ENCODE results near the gene RIN3. TPM values are rescaled to one million over a fixed set of nuclear protein-coding genes. Genes with fewer than 3 reads are reported as not detected.
"Not testable (repeated sequence)": the region's sequence is repeated elsewhere in the genome, so short reads cannot be mapped to it uniquely, and the experiment has no call there.

RIN3 gene
- total RNA-seq, 6 experiments from 2014 or later: 10.7 to 20.4 (median 18.9) TPM

DNA sequence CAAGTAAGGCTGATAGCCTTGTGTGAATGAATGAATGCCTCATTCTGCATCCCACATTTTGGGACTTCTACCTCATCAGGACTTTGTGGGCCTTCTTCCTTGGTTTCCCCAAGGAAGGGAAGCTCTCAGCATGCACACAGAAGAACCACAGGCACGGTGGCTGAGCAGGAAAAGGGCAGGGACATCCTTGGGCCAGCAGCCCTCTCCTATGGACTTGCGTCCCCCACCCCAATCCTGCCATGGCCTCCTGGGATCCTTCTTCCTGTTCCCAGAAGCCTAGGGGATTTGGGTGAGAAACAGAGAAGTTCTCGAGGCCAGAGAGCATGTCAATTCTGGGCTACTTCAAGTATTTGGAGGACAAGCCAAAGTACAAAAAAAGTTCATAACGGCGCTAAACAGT, 165.2 kb downstream of the RIN3 start:
- DNase-seq (peak in 1 of 3 donors; percentile 7), ATAC-seq (no peak)
- Histone ChIP-seq H3K27me3 (no peaks in the 10 kb centered on the region), H3K4me3 (no peak overlapping the region), H3K27ac (no peak overlapping the region), H3K9me3 (no peaks in the 10 kb centered on the region), H3K4me1 (no peaks in the 10 kb centered on the region), H3K36me3 (peaks cover 0 to 15% (median 3%) of the 10 kb centered on the region in 4 donors)
- WGBS (ENCODE audit: insufficient coverage, low coverage, low lambda C conversion rate, missing lambda C conversion rate): 100% methylated on average over 2 of the region's 5 CpGs
- TF ChIP-seq, protein P1, sequence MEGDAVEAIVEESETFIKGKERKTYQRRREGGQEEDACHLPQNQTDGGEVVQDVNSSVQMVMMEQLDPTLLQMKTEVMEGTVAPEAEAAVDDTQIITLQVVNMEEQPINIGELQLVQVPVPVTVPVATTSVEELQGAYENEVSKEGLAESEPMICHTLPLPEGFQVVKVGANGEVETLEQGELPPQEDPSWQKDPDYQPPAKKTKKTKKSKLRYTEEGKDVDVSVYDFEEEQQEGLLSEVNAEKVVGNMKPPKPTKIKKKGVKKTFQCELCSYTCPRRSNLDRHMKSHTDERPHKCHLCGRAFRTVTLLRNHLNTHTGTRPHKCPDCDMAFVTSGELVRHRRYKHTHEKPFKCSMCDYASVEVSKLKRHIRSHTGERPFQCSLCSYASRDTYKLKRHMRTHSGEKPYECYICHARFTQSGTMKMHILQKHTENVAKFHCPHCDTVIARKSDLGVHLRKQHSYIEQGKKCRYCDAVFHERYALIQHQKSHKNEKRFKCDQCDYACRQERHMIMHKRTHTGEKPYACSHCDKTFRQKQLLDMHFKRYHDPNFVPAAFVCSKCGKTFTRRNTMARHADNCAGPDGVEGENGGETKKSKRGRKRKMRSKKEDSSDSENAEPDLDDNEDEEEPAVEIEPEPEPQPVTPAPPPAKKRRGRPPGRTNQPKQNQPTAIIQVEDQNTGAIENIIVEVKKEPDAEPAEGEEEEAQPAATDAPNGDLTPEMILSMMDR (IDR thresholded peaks at IDR 0.05): no peak
- intact Hi-C loops (cut with DNase I): no loop called here

DNA sequence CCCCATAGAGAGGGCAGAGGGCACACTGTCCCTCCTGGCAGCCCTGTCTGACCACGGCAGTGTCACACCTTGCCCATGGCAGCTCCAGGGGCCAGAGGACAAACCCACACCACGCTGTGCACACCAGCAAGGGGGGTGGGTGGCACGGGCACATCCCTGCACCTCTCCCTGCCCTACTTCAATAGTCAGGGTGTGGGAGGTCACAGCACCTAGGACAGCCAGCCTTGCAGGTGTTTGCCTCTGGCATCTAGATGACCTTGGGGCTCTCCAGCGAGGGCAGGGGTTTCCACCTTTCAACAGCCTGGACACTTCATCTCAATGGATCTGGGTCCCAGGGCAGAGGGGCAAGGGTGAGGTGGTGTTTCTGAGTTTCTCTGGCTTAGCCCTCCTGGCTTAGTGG, 165.7 kb downstream of the RIN3 start:
- Histone ChIP-seq H3K27ac (no peak overlapping the region), H3K36me3 (peaks cover 0 to 18% (median 3%) of the 10 kb centered on the region in 4 donors), H3K4me3 (no peak overlapping the region), H3K4me1 (no peaks in the 10 kb centered on the region), H3K9me3 (no peaks in the 10 kb centered on the region), H3K27me3 (no peaks in the 10 kb centered on the region)
- WGBS (ENCODE audit: insufficient coverage, low coverage, low lambda C conversion rate, missing lambda C conversion rate): 60% methylated on average over 1 of the region's 4 CpGs
- TF ChIP-seq POLR2A (IDR thresholded peaks at IDR 0.05): no peak
- TF ChIP-seq, protein P1 (IDR thresholded peaks at IDR 0.05): no peak
- DNase-seq (peak in 1 of 3 donors; percentile 27), ATAC-seq (no peak)
- intact Hi-C loops (cut with DNase I): no loop called here

DNA sequence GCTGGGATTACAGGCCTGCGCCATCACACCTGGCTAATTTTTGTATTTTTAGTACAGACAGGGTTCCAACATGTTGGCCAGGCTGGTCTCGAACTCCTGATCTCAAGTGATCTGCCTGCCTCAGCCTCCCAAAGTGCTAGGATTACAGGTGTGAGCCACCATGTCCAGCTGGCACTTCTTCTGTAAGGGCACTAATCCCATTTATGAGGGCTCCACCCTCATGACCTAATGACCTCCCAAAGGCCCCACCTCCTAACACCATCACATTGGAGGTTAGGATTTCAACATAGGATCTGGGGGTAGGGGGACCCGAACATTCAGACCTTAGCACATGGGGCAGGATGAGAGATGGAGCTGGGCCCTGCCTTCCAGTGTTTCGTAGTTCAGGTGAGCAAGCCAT, 166.7 kb downstream of the RIN3 start:
- H3K27ac ChIP-seq; H3K9me3 ChIP-seq; H3K27me3 ChIP-seq; H3K4me3 ChIP-seq; intact Hi-C loops (cut with DNase I); ATAC-seq; DNase-seq; H3K4me1 ChIP-seq: not testable (repeated sequence)
- WGBS (ENCODE audit: insufficient coverage, low coverage, low lambda C conversion rate, missing lambda C conversion rate): no CpG with 5 or more reads among the region's 4 CpGs
- peaks cover 0 to 22% (median 3%) of the 10 kb centered on the region in 4 donors for H3K36me3 ChIP-seq

DNA sequence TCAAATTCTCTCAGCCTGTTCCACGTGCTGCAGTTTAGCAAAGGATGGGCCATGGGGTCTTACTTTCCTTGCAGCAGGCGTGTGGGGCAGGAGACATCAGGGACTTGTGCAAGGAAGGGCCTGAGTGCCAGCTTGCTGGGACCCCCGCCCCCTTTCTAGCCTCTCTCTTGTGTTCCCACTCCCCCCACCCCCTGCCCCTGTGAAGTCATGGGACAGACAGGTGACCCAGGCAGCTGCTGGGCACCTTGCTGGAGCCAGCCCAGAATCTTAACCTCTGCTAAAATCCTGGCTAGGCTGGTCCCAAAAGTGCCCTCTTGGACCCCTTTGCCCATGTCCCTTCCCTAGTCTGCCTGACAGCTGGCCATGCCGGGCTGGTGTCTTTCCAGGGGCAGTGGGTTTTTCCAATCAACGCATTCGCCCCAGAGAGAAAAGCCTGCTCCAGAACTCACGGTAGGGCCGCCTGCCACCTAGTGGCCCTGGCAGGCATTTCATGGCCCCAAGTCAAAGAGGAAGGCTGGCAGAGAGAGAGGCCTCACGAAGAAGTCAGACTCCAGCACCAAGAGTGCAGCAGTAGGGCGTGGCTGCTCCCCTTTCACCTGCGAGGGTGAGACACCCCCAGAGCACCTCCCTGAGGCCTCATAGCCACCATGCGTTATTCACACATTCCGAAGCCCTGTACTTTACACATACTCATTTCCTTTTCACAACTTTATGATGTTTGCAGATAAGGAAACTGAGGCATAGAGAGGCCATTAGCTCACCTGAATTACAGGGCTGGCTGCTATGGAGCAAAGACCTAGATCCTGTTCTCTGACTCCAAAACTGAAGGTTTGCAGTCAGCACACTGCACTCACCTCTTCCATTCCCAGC, 167.4 kb downstream of the RIN3 start:
- ATAC-seq (peak; percentile 75 to 89 (median 86)), DNase-seq (peak; percentile 63 to 74 (median 73))
- Histone ChIP-seq H3K27me3 (no peaks in the 10 kb centered on the region), H3K36me3 (peaks cover 0 to 23% (median 3%) of the 10 kb centered on the region in 4 donors), H3K9me3 (no peaks in the 10 kb centered on the region), H3K4me1 (no peaks in the 10 kb centered on the region), H3K4me3 (no peak overlapping the region), H3K27ac (no peak overlapping the region)
- WGBS (ENCODE audit: insufficient coverage, low coverage, low lambda C conversion rate, missing lambda C conversion rate): 2% methylated on average over 8 of the region's 13 CpGs
- intact Hi-C loops (cut with DNase I): no loop called here
- TF ChIP-seq, protein P1 (IDR thresholded peaks at IDR 0.05): peak; percentile 91 to 94 (median 93)
- TF ChIP-seq POLR2A (IDR thresholded peaks at IDR 0.05): no peak

DNA sequence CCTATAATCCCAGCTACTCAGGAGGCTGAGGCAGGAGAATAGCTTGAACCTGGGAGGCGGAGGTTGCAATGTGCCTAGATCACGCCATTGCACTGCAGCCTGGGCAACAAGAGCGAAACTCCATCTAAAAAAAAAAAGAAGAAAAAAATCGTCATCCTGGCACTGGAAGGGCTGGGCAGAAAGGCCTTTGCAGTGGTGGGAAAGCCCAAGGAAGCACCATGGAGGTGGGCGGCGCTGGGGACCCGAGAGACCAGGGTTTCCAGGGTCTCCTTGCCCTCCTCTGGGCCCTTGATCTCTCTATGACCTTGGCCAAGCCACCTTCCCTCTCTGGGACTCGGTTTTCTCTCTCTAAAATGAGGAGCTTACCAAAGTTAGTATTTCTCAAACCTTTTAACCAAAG, 169.5 kb downstream of the RIN3 start:
- Histone ChIP-seq H3K4me1 (no peaks in the 10 kb centered on the region), H3K36me3 (peaks cover 0 to 14% (median under 1%) of the 10 kb centered on the region in 4 donors), H3K27me3 (no peaks in the 10 kb centered on the region), H3K9me3 (no peaks in the 10 kb centered on the region), H3K4me3 (no peak overlapping the region), H3K27ac (no peak overlapping the region)
- no peak for ATAC-seq
- WGBS (ENCODE audit: insufficient coverage, low coverage, low lambda C conversion rate, missing lambda C conversion rate): 90% methylated on average over 8 of the region's 8 CpGs
- intact Hi-C loops (cut with DNase I): no loop called here
- TF ChIP-seq, protein P1 (IDR thresholded peaks at IDR 0.05): no peak
- no peak for TF ChIP-seq POLR2A (IDR thresholded peaks at IDR 0.05)
- DNase-seq: peak in 1 of 3 donors; percentile 15
